NCI-H524 (cell line): ENCODE results near the gene PIKFYVE.
"Not testable (repeated sequence)": the region's sequence is repeated elsewhere in the genome, so short reads cannot be mapped to it uniquely, and the experiment has no call there.

ENCODE experiments used
- DNase-seq, 2 experiments: peaks; one replicate each; lab custom pipeline; 2025; lab: John Stamatoyannopoulos, UW

PIKFYVE gene

DNA sequence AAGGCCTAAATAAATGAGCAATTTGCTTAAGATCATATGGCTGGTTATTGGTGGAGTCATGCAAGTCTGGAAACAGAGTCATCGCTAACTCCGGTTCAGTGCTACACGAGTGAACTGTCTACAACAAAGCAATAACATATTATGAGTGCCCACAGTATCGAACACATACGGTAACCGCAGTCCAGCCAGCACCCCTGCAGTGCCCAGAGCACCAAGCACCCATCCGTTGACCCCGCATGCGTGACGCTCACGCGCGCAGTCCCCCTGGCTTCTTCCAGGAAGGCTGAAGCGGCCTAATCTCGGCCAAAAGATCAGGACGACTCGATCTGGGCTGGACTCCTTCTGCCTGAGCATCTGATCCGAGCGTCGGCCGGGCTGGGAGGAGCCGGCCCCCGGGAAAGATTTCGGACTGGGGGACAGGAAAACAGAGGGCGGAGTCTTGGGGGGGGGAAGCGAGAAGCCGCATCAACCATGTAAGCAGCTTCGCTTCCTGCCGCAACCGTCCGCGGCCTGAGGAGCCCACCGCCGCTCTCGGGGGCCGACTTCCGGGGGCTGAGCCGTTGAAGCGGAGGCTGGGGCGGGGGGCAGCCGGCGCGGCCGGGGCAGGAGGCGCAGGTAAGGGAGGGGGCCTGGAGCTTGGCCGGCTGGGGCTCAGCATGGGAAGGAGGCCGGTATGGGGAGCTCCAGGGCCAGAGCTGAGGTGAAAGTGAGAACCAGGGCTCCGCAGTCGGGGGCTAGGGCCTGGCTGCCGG, at the start of gene PIKFYVE:
TSS of gene PIKFYVE (plus strand) at position 455 of the 752 bp plus-strand sequence. CDS start 5,265 bp downstream, outside the sequence.
- DNase-seq, result peak; percentile 97 to 98

GRCh38 chr2:208221873-208222272, 44.2 kb upstream of the PIKFYVE start:
- DNase-seq, result not testable (repeated sequence)

GRCh38 chr2:208222351-208222750, 43.7 kb upstream of the PIKFYVE start:
- DNase-seq, result no peak

DNA sequence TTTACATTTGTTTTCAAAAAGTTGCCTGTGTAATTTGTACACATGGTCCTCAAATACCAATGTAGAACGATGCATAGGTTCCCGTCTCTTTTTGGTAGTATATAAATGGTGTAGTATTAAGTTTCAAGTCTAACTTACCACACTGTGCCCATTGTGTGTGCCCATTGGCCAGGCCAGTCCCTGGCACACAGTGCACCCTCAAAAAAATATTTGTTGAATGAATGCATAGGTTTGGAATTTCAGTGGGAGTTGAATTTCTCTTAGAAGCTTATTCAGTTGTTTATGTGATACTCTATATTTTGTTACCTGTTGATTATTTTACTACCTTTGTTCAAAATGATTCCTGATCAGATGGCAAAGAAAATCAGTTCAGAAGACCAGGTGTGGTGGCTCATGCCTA, 41.3 kb upstream of the PIKFYVE start:
- no peak for DNase-seq

DNA sequence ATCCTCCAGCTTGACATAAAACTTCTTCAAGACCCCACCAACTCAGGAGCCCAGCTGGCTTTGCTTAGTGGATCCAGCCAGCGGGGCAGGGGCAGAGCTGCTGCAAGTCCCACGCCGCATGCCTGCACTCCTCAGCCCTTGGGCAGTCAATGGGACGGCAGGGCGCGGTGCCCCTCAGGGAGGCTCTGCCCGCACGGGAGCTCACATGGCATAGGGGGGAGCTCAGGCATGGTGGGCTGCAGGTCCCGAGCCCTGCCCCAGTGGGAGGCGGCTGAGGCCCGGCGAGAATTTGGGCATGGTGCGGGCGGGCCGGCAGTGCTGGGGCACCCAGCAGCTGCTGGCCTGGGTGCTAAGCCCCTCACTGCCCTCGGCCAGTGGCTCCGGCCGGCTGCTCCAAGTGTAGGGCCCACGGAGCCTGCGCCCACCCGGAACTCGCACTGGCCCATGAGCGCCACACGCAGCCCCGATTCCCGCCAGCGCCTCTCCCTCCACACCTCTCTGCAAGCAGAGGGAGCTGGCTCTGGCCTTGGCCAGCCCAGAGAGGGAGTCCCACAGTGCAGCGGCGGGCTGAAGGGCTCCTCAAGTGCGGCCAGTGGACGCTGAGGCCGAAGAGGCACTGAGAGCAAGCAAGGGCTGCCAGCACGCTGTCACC, 38.3 kb upstream of the PIKFYVE start:
- no peak for DNase-seq

DNA sequence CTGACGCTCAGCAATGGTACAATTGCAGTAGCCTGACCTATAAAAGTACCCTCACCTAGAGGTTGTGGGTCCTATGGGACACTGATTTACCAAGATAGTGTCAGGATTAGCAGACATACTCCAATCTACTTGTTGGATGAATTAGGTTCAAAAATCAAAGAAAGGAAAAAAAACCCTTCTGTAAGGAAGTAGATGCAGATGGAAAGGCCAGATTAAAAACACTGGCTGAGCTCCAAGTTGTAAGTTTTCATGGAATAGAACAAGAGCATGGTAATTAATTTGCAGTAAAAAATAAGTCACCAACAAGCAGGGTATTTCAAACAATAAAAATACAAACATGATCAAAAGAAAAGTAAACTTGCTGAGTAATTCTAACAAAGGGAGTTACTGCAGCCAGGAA, 37.6 kb upstream of the PIKFYVE start:
- no peak for DNase-seq

DNA sequence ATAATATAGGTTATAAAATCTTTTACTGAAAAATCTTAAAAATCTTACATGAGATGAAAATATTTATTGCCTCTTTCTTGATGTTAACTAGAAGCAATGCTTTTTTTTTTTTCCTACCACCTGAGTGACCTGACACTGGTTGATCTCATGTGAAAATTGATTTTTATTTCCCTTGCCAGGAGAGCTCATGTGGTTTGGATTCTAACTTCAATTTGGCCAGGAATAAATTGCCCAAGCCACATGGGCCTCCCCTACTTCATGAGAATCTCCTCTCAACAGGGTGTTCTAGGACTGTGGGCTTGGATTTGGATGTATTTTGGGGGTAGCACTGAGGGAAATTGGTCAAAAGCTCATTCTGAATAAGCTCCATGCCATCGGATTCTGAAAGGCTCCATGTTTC, 31.3 kb upstream of the PIKFYVE start:
- DNase-seq, result no peak

GRCh38 chr2:208235860-208236259, 30.2 kb upstream of the PIKFYVE start:
- DNase-seq, result no peak

DNA sequence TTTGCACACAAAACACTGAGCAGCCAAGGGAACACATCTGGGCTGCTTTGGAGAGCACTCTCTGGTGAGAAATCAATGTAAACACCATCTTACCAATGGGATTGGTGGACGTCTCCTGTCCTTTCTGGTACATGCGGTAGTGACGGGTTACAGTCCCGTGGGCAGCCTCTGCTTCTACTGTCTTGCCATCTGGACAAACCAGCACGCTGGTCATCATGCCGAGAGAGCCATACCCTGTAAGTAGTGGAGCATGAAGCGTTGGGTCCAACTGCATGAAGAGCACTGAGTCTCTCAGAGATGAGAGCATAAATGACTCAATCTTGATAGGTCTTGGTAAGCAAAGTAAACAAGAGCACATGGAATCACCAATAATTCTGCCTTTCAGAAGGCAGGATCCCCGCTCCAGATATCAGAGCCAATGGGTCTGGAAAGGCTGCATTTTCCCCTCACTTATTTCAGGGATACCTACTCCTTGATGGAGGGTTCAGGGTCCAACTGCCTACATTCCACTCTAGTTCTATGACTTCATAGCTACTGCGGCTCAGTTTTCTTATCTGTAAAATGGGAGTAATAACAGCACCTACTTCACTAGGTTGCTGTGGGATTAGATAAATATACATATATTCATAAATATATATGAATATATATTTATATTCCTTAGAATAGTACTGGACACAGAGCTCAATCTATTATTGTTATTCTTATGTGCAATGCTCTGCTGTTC, 26.1 kb upstream of the PIKFYVE start:
- DNase-seq, result no peak

GRCh38 chr2:208240619-208241209, 25.3 kb upstream of the PIKFYVE start:
- DNase-seq, result no peak

- DNase-seq, result no peak
Observed at GRCh38 chr2:208244422-208244821, 21.6 kb upstream of the PIKFYVE start.

- no peak for DNase-seq
Observed at GRCh38 chr2:208245746-208246145, 20.3 kb upstream of the PIKFYVE start.

DNA sequence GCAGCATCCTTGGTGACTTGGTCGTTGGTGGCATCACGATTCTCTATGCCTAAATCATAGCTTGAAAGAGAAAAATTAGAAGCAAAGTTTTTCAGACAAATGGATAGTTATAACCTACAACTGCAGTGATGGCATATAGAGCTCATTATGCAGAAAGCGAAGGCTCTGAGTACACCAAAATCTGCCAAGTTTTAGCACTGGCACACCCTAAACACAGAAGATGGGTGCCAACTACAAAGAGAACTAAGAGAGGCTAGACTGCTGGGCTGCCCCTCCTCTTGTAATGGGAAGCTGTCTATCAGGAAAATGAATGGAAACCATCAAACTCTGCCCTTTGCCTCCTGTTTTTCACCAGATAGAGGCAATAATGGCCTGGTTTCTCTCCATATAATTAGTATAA, 17.5 kb upstream of the PIKFYVE start:
- DNase-seq, result no peak

DNA sequence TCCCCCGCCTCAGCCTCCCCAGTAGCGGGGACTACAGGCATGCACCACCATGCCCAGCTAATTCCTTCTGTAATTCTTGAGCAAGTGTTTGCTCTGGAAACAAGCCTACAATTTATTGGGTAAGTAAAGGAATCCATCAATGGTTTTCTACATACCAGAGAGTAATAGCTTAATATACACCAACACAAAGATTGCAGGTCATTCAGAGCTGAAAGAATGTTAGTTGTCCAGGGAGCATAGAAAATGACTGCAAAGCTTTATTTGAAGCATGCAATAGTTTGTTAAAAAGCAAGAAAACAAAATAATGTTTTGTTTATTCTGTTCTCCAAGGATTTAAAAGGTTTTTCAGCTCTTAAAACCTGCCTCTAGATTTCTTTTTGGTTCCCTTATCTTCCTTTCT, 16.8 kb upstream of the PIKFYVE start:
- no peak for DNase-seq

DNA sequence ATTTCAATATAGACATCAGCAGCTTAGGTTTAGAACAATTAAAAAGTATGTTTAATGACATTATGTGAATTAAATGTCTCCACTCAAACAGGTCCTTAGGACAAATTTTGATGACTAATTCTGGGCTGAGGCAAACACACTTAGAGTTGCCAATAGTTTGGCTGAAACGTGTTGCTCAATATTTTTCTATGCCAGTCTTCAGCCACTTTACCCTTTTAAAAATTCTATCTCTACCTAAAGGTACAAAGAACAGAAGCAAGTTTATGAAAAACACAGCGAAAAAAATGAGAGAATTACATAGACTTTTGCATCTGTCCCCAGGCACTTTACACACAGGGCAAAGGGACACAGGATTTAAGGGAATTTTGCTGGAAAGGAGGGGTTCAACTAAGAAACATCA, 15.7 kb upstream of the PIKFYVE start:
- DNase-seq, result no peak

- DNase-seq, result no peak
Observed at GRCh38 chr2:208251098-208251497, 15.0 kb upstream of the PIKFYVE start.

DNA sequence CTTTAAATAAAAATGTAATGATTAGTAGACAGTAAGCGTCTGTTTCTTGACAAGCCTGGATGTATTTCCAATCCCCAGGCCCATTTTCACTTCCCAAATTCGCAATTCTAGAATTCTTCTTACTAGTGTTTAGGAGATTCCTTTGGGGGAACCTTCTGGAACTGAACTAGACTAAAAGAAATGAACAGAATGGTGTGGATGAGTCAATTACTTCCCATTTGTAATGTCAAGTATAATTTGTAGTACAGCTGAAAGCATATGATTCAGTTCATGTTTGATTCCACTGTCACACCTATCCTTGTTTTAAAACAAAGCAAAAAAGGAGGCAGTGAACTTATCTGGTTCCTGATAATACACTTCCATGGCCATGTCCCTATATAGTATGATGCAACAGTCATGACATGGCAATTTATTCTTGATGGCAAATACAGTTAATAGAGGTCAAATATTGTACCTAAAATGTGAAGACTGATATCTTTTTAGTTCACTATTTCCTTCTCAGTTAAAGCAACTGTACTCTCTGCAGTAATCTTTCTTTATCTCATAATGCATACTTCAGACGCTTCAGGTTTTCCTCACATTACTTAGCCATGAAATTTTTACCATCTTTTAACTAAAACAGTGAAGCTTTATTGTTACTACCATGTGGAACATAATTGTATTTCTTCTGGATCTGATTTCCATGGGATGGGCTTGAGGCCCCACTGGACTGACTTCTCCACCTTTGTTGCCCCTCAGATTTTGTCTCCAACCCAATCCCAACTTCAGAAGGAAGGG, 13.2 kb upstream of the PIKFYVE start:
- DNase-seq, result no peak

GRCh38 chr2:208253600-208254117, 12.4 kb upstream of the PIKFYVE start:
- DNase-seq, result no peak

DNA sequence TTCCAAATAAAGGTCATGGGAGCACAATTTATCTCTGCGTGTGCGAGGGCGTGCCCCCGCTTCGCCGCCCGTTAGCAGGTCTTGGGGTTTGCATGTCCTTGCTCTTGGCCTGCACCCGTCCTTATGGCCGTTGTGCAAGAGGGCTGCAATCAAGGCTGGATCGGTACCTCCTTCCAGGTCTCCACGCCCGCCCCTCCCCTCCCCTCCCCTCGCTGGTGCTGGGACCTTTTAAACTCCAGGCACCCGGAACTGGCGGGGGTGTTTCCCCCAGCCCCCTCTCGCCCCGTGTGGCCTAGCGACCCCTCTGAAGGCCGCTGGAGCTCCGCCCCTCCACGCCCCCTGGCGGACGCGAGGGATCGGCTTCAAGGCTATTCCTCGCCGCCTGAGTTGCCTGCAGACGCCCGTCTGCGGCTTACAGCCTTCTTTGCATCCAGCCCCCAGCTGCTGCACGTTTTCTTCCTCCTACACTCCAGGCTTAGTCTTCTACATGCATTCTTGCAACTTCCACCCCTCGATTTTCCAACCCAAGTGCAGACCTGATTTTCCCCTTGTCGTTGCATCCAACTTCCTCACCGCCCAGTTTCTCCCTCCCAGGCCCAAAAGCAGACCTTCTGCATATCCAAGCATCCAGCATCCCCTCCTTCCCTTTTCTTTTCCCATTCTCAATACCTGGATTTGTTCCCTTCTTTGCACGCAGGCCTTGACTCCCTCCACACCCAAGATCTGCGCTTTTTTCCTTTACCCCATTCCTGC, 11.8 kb upstream of the PIKFYVE start:
- peak; percentile 33 to 74 for DNase-seq

DNA sequence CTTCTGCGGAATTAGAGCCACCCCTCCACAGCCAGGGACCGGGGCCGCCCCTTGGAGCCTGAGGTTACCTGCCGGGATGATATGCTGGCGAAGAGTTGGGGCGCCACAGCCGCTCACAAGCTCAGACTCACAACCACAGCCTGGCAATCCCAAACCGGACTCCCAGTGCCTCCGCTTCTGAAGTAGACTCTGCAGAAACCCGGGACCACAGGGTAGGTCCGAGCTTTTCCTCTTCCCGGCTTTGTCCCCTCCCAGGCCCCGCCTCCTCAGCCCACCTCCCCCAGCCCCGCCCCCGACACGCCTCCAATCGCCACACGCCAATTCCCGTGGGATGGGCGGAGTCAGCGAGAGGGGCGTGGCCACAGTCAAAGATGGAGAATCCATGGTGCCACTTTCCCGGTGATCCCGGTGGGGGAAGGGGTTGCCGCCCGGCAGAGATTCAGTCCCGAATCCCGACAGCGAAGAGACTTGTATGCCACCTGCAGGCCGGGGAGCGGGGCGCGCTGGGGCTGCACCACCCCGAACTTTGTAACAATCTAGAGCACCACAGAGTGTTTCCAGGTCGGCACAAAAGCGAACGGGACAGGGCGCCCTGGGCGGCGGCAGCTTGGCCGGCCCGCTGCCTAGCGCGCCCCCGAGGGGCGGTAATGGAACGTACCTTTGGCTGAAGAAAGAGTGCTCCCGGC, 11.0 kb upstream of the PIKFYVE start, which contains the start of gene IDH1:
TSS of gene IDH1 (minus strand) at position 201 of the 686 bp plus-strand sequence. CDS start 3,520 bp downstream, outside the sequence.
- DNase-seq, result peak; percentile 90 to 92
